ENCODE measurements around the gene MAU2.
"Not testable (repeated sequence)": the region's sequence is repeated elsewhere in the genome, so short reads cannot be mapped to it uniquely, and the experiment has no call there.

Gene MAU2

DNA sequence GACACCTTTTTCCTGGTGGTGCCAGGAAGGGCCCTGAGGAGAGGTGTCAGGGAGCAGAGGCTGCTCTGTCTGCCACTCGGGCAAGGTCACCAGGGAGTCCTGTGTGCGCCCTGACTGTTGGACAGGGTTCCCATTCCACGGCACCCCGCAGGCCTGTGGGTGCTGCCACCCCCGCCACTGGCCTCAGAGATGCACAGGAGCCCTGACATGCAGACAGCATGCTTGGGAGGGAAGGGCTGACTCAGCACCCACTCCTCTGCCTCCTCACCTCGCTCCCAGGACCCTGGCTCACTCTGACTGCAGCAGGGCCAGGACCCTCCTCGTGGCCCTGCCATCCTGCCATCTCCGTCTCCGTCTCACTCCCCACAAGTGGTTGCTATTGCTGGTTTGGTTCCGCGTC lies 25.3 kb downstream of the MAU2 start:
- DNase-seq (ENCODE audit: low spot score) = no peak

GRCh38 chr19:19347401-19348110 lies 26.9 kb downstream of the MAU2 start:
- DNase-seq (ENCODE audit: low spot score) = no peak

- no peak for DNase-seq (ENCODE audit: low spot score)
Observed at GRCh38 chr19:19348266-19348665, 27.6 kb downstream of the MAU2 start.

DNA sequence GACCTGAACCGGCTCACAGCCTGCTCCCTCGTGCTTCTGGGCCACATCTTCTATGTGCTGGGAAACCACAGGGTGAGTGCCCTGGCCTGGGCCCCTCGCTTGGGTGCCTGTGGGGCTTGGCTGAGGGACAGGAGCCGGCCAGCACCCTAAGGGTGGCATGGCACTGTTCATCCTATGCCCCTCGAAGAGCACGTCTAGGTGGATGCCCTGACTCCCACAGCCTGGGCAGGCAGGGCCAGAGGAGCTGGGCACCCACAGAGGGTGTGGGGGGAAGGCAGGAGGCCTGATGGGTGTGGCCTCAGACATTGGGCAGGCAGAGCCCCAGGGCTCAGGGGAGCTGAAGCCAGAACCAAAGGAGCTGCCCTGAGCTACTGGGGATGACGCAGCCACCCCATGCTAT lies 28.7 kb downstream of the MAU2 start:
- DNase-seq (ENCODE audit: low spot score) = no peak

- DNase-seq (ENCODE audit: low spot score) = not testable (repeated sequence)
Observed at GRCh38 chr19:19350756-19351155, 30.1 kb downstream of the MAU2 start.

DNA sequence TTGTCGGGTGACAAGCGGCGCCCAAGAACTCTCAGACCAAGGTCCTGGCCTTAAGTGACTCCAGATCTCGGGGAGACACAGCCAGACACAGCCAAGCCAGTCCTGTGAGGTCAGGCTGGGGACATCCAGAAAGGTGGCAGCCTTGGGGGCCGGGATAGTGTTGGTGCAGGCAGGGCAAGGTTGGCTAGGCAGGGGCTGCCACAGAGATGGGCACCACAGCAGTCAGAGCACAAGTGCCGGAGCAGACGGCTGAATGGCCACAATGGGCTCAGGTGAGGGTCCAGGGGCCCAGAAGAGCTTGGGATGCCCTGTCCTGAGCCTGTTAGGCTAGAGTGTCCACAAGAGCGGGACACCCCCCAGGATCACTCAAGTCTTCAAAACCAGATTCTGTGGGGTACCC lies 32.2 kb downstream of the MAU2 start:
- no peak for DNase-seq (ENCODE audit: low spot score)

DNA sequence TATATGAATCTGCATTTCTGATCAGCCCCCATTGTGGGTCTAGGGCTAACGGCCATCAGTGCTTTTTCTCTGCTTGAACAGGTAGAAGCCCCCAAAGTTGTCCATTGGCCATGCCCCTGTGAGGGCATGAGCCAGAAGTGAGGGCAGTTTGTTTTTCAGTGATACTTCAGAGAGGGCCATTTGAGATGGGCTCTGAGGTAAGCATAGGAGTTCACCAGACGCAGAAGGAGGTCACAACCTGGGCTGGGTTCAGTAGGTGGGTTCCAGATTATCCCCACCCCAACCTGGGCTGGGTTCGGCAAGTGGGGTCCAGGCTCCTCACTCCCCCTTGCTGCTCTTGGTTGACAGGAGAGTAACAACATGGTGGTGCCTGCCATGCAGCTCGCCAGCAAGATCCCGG lies 33.4 kb downstream of the MAU2 start:
- DNase-seq (ENCODE audit: low spot score) = no peak

DNA sequence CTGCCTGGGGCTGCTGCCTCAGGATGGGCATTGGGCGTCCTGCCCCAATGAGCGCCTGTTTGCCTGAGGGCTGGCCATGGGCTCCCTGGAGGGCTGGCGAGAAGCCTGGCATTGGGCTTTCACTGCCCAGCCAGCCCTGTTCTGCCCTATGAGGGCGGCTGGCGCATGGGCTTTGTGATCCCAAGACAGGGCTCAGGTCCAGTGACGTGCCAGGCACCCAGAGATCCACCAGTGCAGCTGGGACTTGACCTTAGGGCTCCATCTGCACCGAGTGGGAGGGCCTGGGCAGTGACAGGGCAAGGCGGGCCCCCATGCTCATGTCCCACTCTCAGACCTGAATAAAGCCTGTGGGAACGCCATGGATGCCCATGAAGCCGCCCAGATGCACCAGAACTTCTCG lies 34.3 kb downstream of the MAU2 start:
- no peak for DNase-seq (ENCODE audit: low spot score)

DNA sequence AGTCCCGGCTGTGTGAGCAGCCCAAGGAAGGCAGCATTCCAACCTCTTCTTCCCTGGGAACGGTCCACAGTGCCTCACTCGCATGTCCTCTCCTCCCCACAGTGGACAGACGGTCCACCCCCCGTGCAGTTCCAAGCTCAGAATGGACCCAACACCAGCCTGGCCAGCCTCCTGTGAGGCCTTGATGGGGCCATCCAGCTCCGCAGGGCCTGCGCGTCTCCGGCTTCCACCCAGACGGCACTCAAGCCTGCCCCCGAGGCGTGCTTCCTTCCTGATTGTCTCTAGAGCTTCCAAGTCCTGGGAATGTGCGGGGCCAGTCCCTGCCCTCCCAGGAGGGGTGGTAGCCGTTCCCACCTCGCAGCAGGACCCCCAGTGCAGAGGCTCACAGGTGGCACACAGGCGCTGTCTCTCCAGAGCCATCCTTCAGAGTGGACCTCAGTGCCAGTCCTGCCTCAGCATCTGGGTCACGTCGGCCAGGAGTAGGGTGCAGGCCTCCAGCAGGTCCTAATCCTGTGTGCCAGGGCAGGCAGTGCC lies 35.0 kb downstream of the MAU2 start:
- DNase-seq (ENCODE audit: low spot score) = no peak

- no peak for DNase-seq (ENCODE audit: low spot score)
Observed at GRCh38 chr19:19356500-19356899, 35.9 kb downstream of the MAU2 start.

DNA sequence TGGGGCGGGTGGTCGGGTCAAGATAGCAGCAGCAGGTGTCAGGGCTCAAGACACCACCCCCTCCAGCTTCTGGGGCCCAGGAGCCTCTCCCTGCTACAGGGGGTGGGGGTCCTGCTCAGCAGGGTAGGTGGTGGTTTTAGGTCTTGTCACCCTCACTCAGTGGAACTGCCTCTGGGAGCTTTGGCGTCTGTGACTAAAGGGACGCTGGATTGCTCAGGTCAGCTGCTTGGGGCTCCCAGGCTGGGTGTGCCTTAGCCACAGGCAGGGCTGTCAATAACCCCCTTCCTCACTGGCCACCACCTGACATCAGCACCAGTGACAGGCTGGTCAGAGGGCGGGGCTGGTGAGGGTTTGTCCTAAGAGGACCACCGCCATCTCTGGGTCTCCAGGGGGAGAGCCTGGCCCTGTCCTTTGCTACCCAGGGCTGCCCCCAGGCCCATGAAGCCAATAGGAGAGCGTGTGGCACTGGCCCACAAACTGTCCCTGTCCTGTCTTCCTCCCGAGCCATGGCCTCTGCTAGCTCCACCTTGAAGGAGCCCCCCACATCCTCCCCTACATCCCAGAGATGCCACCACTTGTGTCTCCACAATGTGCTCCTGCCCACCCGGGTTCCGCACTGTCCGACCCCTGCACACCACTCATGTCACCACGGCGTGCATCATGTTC lies 36.4 kb downstream of the MAU2 start:
- DNase-seq (ENCODE audit: low spot score) = no peak

GRCh38 chr19:19361075-19361594 lies 40.5 kb downstream of the MAU2 start:
- DNase-seq (ENCODE audit: low spot score) = peak; percentile 83

DNA sequence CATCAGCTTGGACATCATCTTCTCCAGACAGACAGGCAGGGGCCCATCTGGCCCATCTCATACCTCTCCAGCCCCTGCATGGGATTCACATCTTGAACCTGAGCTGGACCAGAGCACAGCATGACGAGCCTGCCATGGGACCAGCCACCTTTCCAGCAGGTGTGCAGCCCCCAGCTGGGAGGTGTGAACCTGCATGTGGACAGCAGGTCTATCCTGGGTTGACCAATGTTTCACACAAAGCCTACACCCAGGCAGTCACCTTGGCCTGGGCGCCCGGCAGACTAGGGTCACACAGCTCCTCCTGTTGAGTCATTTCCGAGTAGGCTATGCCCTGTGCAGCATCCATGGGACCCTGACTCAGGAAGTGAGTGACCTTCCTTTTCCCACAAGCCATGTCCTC lies 41.4 kb downstream of the MAU2 start:
- DNase-seq (ENCODE audit: low spot score) = no peak

DNA sequence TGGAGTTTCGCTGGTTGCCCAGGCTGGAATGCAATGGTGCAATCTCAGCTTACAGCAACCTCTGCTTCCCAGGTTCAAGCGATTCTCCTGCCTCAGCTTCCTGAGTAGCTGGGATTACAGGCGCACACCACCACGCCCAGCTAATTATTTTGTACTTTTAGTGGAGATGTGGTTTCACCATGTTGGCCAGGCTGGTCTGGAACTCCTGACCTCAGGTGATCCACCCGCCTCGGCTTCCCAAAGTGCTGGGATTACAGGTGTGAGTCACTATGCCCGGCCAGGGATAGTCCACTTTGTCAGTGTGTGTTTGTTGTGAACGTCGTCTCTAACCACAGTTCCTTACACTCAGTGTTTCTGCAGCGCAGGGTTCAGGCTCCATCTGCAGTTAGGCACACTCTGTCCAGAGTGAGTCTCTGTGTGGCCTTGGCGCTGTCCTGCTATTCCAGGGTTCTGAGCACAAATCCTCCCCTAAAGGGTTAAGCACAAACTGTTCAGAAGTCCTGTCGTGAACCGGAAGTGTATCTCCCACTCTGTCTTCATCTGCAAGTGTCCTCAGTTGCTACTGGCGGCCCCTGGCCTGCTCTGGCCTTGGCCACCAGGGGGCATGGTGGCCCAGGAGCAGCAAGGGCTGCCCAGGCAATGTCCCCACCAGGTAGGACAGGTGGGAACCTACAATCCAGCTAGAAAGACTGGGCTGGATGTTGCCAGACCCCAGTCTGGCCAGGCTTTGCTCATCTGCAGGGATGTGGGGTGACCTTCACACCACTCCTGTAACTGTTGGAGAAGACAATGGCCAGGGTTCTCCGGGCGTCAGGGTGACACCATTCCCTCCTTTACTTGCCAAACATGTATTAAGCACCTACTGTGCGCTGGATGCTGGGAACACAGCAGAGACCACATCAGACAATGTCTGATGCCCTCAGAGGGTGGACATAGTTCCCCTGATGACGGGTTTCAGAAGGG lies 46.1 kb downstream of the MAU2 start:
- DNase-seq (ENCODE audit: low spot score) = peak; percentile 70

DNA sequence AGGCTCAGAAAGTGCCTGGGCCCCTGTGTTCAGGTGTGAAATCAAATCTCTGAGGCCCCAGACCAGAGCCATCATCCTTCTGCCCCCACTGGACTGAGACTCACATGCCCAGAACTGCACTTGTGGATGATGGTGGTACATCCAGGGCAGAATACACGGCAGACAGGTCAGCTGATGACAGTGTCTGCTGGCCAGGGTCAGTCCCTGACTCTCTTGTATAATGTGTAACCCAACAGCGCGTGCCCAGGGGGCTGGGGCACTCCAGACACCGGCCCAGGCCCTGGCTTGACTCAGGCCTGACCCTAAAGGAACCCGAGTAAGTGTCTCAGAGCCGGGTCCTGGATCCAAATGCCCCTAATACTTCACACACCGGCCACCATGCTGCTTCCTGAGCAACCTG lies 47.5 kb downstream of the MAU2 start:
- DNase-seq (ENCODE audit: low spot score) = no peak

- DNase-seq (ENCODE audit: low spot score) = no peak
Observed at GRCh38 chr19:19371059-19371458, 50.4 kb downstream of the MAU2 start.

GRCh38 chr19:19372656-19373416 lies 52.2 kb downstream of the MAU2 start:
- no peak for DNase-seq (ENCODE audit: low spot score)

DNA sequence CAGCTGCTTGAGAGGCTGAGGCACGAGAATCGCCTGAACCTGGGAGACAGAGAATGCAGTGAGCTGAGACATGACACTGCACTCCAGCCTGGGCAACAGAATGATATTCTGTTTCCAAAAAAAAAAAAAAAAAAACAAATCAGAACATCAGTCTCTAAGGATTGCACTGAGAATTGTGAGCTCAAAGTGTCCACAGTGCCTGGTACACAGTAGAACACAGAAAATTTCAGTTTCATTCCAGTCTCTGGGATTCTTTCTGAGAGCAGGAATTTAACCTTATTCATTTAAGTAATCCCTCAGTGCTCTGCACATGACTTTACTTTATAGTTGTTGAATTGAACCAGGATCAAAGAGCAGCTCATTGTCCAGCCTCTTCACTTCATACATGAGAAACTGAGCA lies 58.9 kb downstream of the MAU2 start:
- no peak for DNase-seq (ENCODE audit: low spot score)

GRCh38 chr19:19380316-19380715 lies 59.7 kb downstream of the MAU2 start:
- DNase-seq (ENCODE audit: low spot score) = not testable (repeated sequence)

GRCh38 chr19:19381007-19381926 lies 60.6 kb downstream of the MAU2 start:
- DNase-seq (ENCODE audit: low spot score) = no peak

Data from AG08396 (cell line).